K562 (cell line): Measurements from ENCODE around the gene PTPRU. TPM values are rescaled to one million over a fixed set of nuclear protein-coding genes. Genes with fewer than 3 reads are reported as not detected.

Experiments used
- ATAC-seq: fragments of 200-7000 bp; cut with Tn5 transposase; 3 replicates; pipeline ENCODE4 v1.9.1; 2020; ENCODE audit warnings: moderate library complexity
- BruUV-seq: library from RNA; stranded (reverse); fragments of 400-500 nt; replicated peaks from 2 replicates; lab custom pipeline; 2021; lab: Mats Ljungman, UMichigan
- CTCF ChIA-PET: fragments of 300-600 bp; formaldehyde crosslinking; extraction: SDS; loops from one replicate; lab custom pipeline; 2021; ENCODE audit warnings: low intra/inter-chr PET ratio; lab: Yijun Ruan, JAX
- POLR2A ChIA-PET: fragments of 300-600, 350-650 bp; sonication (Branson Sonifier 250); formaldehyde crosslinking; extraction: SDS; loops from one replicate; lab custom pipeline; 2021; ENCODE audit warnings: antibody characterized with exemption, inconsistent platforms; lab: Yijun Ruan, JAX
- DNase-seq, 4 experiments: peaks; one replicate each; pipeline versions ENCODE4 v3.0.0 to v3.0.0-alpha.2; 2011 to 2018; ENCODE audit warnings: low spot score in 3 of 4, mixed read lengths in 3 of 4; ENCODE audit errors: extremely low read depth in 1 of 4
- FAIRE-seq: peaks from 2 replicates; lab custom pipeline; 2011; peaks lifted over from hg19 to GRCh38; lab: Jason Lieb, UNC
- H2AFZ ChIP-seq: 2 replicates; pipeline ENCODE4 v1.6.0; 2011; ENCODE audit warnings: low read depth, low read length, control low read depth, inconsistent platforms
- H3K27ac ChIP-seq: fragments of 200-600 bp; 3 replicates; pipeline ENCODE4 v1.8.0; 2011; ENCODE audit warnings: low read depth, mild to moderate bottlenecking, control low read depth, inconsistent platforms, low read length, moderate library complexity, mixed read lengths; ENCODE audit errors: extremely low read depth
- H3K27me3 ChIP-seq, 2 experiments: fragments of 300-600 bp in 1 of 2; 2 replicates in 1 of 2; 3 replicates in 1 of 2; pipeline versions ENCODE4 v1.6.0 to v1.8.0; 2011; ENCODE audit warnings: inconsistent platforms in 2 of 2, low read length in 2 of 2, mild to moderate bottlenecking in 1 of 2, mixed read lengths in 1 of 2, moderate library complexity in 1 of 2; ENCODE audit not compliant: control insufficient read depth in 2 of 2, insufficient read depth in 2 of 2
- H3K36me3 ChIP-seq: fragments of 300-600 bp; 3 replicates; pipeline ENCODE4 v1.8.0; 2011; ENCODE audit warnings: mild to moderate bottlenecking, low read length, inconsistent platforms; ENCODE audit not compliant: control insufficient read depth, insufficient read depth
- H3K4me1 ChIP-seq, 2 experiments: fragments of 200-600 bp in 1 of 2; replicated peaks in 1 of 2; 2 replicates in 1 of 2; 3 replicates in 1 of 2; pipeline versions ENCODE4 v1.5.1 to v1.8.0; 2011; ENCODE audit warnings: inconsistent platforms in 2 of 2, low read length in 2 of 2, mild to moderate bottlenecking in 1 of 2, mixed read lengths in 1 of 2, moderate library complexity in 1 of 2; ENCODE audit not compliant: control insufficient read depth in 2 of 2, insufficient read depth in 2 of 2
- H3K4me2 ChIP-seq: 2 replicates; pipeline ENCODE4 v1.6.1; 2011; ENCODE audit warnings: low read length, control low read depth, inconsistent platforms, mixed read lengths; ENCODE audit not compliant: insufficient read depth
- H3K4me3 ChIP-seq: fragments of 200-600 bp; sonication (generic), shearing (Covaris generic); 2 replicates; pipeline ENCODE4 v1.5.1; 2016; ENCODE audit warnings: control low read depth, inconsistent platforms
- H3K79me2 ChIP-seq: fragments of 200-600 bp; 3 replicates; pipeline ENCODE4 v1.8.0; 2011; ENCODE audit warnings: low read length, inconsistent platforms; ENCODE audit not compliant: control insufficient read depth, insufficient read depth
- H3K9ac ChIP-seq, 2 experiments: 2 replicates each; pipeline versions ENCODE4 v1.6.0 to v1.6.1; 2011; ENCODE audit warnings: low read depth in 2 of 2, low read length in 2 of 2, control low read depth in 1 of 2, inconsistent platforms in 1 of 2, mild to moderate bottlenecking in 1 of 2, mixed read lengths in 1 of 2; ENCODE audit not compliant: insufficient read depth in 1 of 2
- H3K9me1 ChIP-seq: one replicate; pipeline ENCODE4 v1.6.0; 2011; ENCODE audit warnings: inconsistent platforms, mild to moderate bottlenecking, low read length, moderate library complexity; ENCODE audit not compliant: control insufficient read depth, insufficient read depth
- H3K9me3 ChIP-seq: replicated peaks from 2 replicates; pipeline ENCODE4 v1.5.1; 2011; ENCODE audit warnings: low read depth, low read length, inconsistent platforms; ENCODE audit not compliant: control insufficient read depth, insufficient read depth
- H4K20me1 ChIP-seq: replicated peaks from 2 replicates; pipeline ENCODE4 v1.6.1; 2011; ENCODE audit warnings: low read length, inconsistent platforms, mixed read lengths; ENCODE audit not compliant: control insufficient read depth, insufficient read depth
- ATF1 ChIP-seq, 2 experiments: fragments of 450-650 bp in 1 of 2; IDR thresholded peaks; 2 replicates each; pipeline ENCODE4 v1.6.1; 2016; ENCODE audit warnings: missing compliant biosample characterization in 1 of 2, missing genetic modification characterization in 1 of 2
- BACH1 ChIP-seq: fragments of 200-800 bp; sonication (Bioruptor generic); IDR thresholded peaks from 2 replicates; pipeline ENCODE4 v1.6.1; 2016; ENCODE audit warnings: missing genetic modification characterization, missing compliant biosample characterization
- CC2D1A ChIP-seq: fragments of 450-650 bp; IDR thresholded peaks from 2 replicates; pipeline ENCODE4 v1.6.1; 2017; ENCODE audit warnings: mild to moderate bottlenecking
- CEBPZ ChIP-seq: fragments of 150-350 bp; IDR thresholded peaks from 2 replicates; pipeline ENCODE4 v1.6.1; 2014; ENCODE audit warnings: low read depth, mild to moderate bottlenecking, low read length, borderline replicate concordance
- CTCF ChIP-seq, 3 experiments: IDR thresholded peaks in 2 of 3; conservative IDR thresholded peaks in 1 of 3; 2 replicates each; pipeline ENCODE4 v1.5.1; 2011 to 2012; ENCODE audit warnings: low read length in 3 of 3, mild to moderate bottlenecking in 3 of 3, control low read depth in 2 of 3, improper control_type of control experiment in 1 of 3, inconsistent platforms in 1 of 3, low read depth in 1 of 3, mixed read lengths in 1 of 3, moderate library complexity in 1 of 3; ENCODE audit not compliant: insufficient read depth in 2 of 3
- E2F5 ChIP-seq: sonication (generic); formaldehyde crosslinking; IDR thresholded peaks from 2 replicates; pipeline ENCODE4 v1.8.0; 2022; ENCODE audit warnings: mild to moderate bottlenecking, missing genetic modification reagents
- MCM2 ChIP-seq: fragments of 450-650 bp; IDR thresholded peaks from 2 replicates; pipeline ENCODE4 v1.6.1; 2017; ENCODE audit warnings: low read depth, mild to moderate bottlenecking
- NBN ChIP-seq: fragments of 450-650 bp; IDR thresholded peaks from 2 replicates; pipeline ENCODE4 v1.6.1; 2016; ENCODE audit warnings: low read depth, mild to moderate bottlenecking
- RBM14 ChIP-seq: fragments of 200-400 bp; formaldehyde crosslinking; IDR thresholded peaks from 2 replicates; pipeline ENCODE4 v1.6.1; 2018; ENCODE audit warnings: low read depth, mild to moderate bottlenecking, low read length, moderate library complexity, borderline replicate concordance; ENCODE audit not compliant: insufficient read depth
- SPI1 ChIP-seq: IDR thresholded peaks from 2 replicates; pipeline ENCODE4 v1.6.1; 2011; ENCODE audit warnings: low read depth, low read length, control low read depth, borderline replicate concordance
- TSHZ1 ChIP-seq: fragments of 250-450 bp; sonication (Bioruptor Pico); IDR thresholded peaks from 2 replicates; pipeline ENCODE4 v1.4.0; 2020; ENCODE audit warnings: mild to moderate bottlenecking, moderate library complexity
- WGBS: fragments of 100-300 bp; shearing (Covaris generic); methylation state at CpG from one replicate; pipeline ENCODE4 v1.1.6; 2016; ENCODE audit warnings: low coverage, mixed read lengths; ENCODE audit not compliant: insufficient coverage; ENCODE audit errors: missing lambda C conversion rate; 5-methylcytosine and 5-hydroxymethylcytosine counted together
- in situ Hi-C: fragments of 300-500 bp; cut with MboI; formaldehyde crosslinking; loops from 4 replicates; pipeline ENCODE4 v1.15.0; 2018; ENCODE audit warnings: inconsistent platforms, mixed read lengths
- intact Hi-C: fragments of 100-400 bp; cut with micrococcal nuclease; formaldehyde crosslinking; loops from 2 replicates; pipeline ENCODE4 v1.14.2; 2022
- polyA plus RNA-seq, 8 experiments: library from polyadenylated mRNA; depleted of rRNA in 4 of 8; stranded (reverse) in 5 of 8; unstranded in 3 of 8; fragments of >200 nt; fragmentation: Nextera tagmentation in 2 of 8; fragmentation: Illumina TruSeq in 1 of 8; extraction: Ambion mirVana in 2 of 8; extraction: Trizol in 1 of 8; gene quantifications; 2 replicates each; pipeline versions ENCODE4 v1.2.1 to v1.2.3, GENCODE V29; 2011 to 2014; ENCODE audit warnings: inconsistent platforms in 1 of 8, missing spikeins in 1 of 8
- total RNA-seq, 7 experiments: library from RNA; depleted of rRNA in 6 of 7; stranded (reverse); fragments of >200 nt in 6 of 7; fragmentation: Illumina TruSeq in 2 of 7; extraction: Trizol in 2 of 7; gene quantifications; 2 replicates each; pipeline versions ENCODE4 v1.2.1 to v1.2.3, GENCODE V29; 2011 to 2021; ENCODE audit warnings: low replicate concordance in 1 of 7

PTPRU gene
- total and polyA plus RNA-seq, 9 of the 15 experiments (the other 6 are each of a cell fraction or from before 2014, with no cell fraction given) = 0.01 to 2.9 (median 1.0) TPM

GRCh38 chr1:29332204-29332603 is 95.9 kb downstream of the PTPRU start:
- Histone ChIP-seq H3K9me3 (no peaks in the 10 kb centered on the region), H2AFZ (no peak overlapping the region), H4K20me1 (no peaks in the 10 kb centered on the region), H3K9ac (no peak overlapping the region), H3K27ac (no peak overlapping the region), H3K4me3 (no peak overlapping the region), H3K36me3 (no peaks in the 10 kb centered on the region), H3K4me1 (no peaks in the 10 kb centered on the region), H3K4me2 (no peak overlapping the region), H3K27me3 (peaks cover 5 to 26% of the 10 kb centered on the region in 2 experiments; a peak in 4 of 5 replicates), H3K79me2 (no peaks in the 10 kb centered on the region), H3K9me1 (no peaks in the 10 kb centered on the region)
- intact Hi-C loops (no loop called here), in situ Hi-C loops (no loop called here)
- FAIRE-seq (peak; percentile 86), ATAC-seq (peak; percentile 97), DNase-seq (peak; percentile 61 to 80 (median 65))
- 1% methylated on average over 6 of the region's 6 CpGs for WGBS
- no TSS peak for BruUV-seq
- ChIA-PET POLR2A (interaction anchor here (0.7 to 1.5 kb wide), 3 partner anchors 14 to 97 kb away, joined by 3 read pairs; no protein-coding TSS in a partner anchor), CTCF (no interaction called here)
- TF ChIP-seq TSHZ1 (CRISPR knock-in tag) = no peak
- TF ChIP-seq NBN = no peak
- TF ChIP-seq CTCF (IDR thresholded peaks at IDR 0.05 in 2 of 3, conservative IDR thresholded peaks at IDR 0.05 in 1 of 3; ENCODE audit: insufficient read depth in 2 of 3, low read depth in 1 of 3, low read length in 3 of 3) = peak; percentile 85 to 93 (median 87)
- TF ChIP-seq E2F5 (CRISPR knock-in tag) = no peak
- no peak for TF ChIP-seq ATF1 (CRISPR knock-in tag; IDR thresholded peaks at IDR 0.05)
- TF ChIP-seq ATF1 (tag; IDR thresholded peaks at IDR 0.05) = no peak
- TF ChIP-seq BACH1 (tag) = no peak
- no peak for TF ChIP-seq RBM14
- TF ChIP-seq CC2D1A = no peak
- TF ChIP-seq MCM2 = no peak
- TF ChIP-seq SPI1 = peak; percentile 69
- TF ChIP-seq CEBPZ = no peak
